ENCODE measurements around the gene BSDC1.

The BSDC1 gene

GRCh38 chr1:32335790-32336590, 58.3 kb downstream of the BSDC1 start, which contains the start of gene MARCKSL1:
Gene MARCKSL1 (minus strand): TSS chr1:32336233. CDS start chr1:32336033, 200 bp downstream.
- ATAC-seq = peak; percentile 55 to 57

- peak; percentile 4 to 5 for ATAC-seq
Observed at GRCh38 chr1:32335535-32335789, 58.8 kb downstream of the BSDC1 start.

DNA sequence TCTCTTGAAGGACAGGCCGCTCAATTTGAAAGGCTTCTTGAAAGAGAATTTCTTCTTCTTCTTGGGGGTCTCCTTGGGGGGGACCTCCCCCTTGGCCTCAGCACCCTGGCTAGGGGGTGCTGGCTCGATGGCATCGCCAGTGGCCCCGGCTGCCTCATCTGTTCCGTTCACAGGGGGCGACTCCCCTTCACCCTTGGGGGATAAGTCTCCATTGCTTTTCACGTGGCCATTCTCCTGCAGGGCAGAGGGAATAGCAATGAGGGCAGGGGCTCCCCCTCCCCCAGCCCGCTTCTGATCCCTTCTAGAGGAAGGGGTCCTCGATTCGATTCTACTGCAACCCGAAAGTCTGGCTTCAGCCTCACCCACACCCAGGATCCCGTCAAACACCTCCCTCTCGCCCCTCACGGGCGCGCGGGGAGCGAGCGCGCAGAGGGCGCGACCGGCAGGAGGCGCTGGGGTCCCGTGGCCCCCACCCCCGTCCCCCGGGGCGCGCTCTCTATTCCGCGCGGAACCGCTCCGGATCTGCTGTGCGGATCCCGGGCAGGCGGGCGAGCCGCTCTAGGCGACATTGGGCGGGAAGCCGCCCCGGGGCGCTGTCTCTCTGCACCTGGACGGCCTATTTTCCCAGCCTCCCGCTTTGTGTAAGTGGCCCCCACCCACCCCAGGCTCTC, 59.2 kb downstream of the BSDC1 start:
- ATAC-seq = peak; percentile 32 to 41

DNA sequence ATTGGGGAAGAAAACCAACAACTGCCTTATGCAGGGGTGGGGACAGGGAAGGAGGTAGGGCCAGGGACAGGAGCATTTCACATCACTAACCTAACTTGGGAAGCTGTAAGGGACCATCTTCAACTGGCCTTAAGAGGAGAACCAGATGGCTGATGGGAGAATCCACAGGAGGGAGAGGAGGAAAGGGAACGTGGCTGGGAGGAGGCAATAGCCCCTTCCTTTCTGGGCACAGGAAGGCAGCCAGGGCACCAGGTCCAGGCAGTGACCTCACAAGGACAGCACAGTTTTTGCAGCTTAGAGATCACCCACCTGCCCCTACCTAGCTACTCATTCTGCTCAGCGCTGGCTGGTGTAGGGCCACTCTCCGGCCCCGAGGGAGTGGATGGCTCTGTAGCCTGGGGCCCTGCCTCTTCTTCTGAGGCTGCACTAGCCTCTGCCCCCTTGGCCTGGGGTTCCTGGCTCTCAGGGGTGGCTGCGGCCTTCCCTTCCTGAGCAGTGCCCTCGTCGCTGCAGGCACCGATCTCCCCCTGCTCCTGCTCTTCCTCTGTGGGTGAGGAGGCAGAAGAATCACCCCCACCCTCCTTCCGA, 59.9 kb downstream of the BSDC1 start:
- ATAC-seq = no peak

DNA sequence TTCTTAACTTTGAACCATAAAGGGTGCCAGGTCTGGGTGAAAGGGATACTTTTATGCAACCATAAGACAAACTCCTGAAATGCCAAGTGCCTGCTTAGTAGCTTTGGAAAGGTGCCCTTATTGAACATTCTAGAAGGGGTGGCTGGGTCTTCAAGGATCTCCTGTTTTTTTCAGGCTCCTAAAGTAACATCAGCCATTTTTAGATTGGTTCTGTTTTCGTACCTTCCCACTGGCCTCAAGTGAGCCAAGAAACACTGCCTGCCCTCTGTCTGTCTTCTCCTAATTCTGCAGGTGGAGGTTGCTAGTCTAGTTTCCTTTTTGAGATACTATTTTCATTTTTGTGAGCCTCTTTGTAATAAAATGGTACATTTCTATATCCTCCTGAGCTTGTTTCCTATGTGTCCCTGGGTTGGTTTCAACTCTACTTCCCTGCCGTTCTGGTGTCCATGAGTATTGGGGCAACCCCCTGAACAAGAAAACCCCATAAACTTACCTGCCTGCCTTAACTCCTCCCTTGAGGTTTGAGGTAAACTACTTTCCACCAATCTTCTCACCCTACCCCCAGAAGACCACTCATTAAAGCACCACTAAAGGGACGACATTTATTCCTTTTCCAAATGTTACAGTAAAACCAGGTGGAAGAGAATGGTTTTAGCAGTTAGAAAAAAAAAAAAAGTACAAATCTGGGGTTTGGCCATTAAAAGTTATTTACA, 60.8 kb downstream of the BSDC1 start:
- no peak for ATAC-seq

DNA sequence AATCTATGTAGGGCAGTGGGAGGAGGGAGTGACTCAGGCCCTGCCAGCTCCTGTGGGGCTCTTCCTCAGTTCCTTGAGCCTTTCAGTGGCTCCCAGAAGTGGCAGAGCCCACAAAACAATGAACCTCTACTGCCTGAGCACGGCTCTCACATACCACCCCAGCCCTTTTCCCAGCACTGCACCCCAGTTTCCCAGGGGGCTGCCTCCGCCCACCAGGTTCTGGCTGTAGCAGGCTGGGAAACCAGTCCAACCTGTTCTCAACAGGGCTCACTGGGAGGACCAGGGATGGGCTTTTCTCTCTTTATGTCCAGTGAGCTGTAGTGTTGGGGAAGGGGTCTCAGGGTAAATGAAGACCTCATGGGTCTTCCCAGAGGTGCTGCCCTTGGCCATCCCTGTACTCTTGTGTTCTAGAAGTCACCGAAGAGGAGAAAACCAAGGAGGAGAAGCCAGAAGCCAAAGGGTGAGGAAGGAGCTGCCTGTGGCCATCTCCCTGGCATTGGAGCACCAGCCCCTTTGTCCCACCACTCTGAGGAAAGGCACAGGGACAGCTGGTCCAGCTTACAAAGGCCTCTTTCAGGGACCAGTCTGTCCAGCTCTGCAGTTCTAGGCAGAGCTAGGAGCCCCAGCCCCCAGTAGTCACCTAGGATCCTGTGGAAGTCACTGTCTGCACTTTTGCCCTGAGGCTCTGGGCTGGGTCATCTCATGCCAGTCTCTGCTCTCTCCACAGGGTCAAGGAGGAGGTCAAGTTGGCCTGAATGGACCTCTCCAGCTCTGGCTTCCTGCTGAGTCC, 61.8 kb downstream of the BSDC1 start:
- no peak for ATAC-seq

GRCh38 chr1:32331549-32331948, 62.7 kb downstream of the BSDC1 start:
- no peak for ATAC-seq

- ATAC-seq = no peak
Observed at GRCh38 chr1:32330558-32331151, 63.6 kb downstream of the BSDC1 start.

DNA sequence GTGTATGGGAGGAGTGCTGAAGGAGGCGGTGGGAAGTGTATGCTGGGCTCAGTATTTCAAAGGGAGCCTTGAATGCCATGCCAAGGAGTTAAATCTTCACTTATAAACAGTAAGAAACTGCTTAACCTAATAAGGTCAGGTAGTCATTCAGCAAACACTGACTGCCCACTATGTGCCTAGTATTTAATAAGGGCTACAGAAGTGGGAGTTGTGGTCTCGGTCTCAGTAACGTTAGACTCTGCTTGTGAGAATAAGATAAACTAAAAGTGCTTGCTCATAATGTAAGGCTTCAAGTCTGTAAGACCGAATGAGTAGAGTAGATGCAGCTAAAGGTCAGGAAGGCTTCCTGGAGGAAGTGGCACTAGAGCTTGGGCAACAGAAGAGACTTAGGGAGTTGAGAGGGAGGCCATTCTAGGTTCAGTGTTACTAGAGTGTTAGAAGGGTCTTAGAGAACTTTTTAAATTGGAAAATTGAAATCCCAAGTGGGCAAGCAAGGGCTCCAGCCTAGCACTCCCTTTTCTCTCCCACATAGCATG, 64.2 kb downstream of the BSDC1 start:
- ATAC-seq = no peak

- ATAC-seq = no peak
Observed at GRCh38 chr1:32327204-32327603, 67.0 kb downstream of the BSDC1 start.

- ATAC-seq = peak; percentile 66 to 74
Observed at GRCh38 chr1:32321712-32322291, 72.4 kb downstream of the BSDC1 start.

DNA sequence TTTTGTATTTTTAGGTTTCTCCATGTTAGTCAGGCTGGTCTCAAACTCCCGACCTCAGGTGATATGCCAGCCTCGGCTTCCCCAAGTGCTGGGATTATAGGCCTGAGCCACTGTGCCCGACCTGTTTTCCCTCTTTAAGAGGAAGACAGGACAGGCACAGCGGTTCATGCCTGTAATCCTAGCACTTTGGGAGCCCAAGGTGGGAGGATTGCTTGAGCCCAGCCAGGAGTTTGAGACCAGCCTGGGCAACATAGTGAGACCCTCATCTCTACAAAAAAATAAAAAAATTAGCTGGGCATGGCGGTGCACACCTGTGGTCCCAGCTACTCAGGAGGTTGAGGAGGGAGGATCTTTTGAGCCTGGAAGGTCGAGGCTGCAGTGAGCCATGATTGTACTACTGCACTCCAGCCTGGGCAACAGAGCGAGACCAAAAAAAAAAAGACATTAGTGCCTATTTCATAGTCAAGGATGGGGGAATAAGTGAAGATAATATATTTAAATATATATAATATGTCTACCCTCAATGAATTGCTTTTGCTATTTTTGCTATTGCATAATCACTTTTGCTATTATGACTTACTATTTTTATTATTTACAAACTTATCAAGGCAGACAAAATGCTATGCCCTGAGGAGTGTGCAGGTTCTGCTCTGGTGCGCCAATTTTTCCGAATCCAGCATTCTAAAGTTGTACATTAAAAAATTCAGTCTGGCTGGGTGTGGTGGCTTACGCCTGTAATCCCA, 75.9 kb downstream of the BSDC1 start:
- no peak for ATAC-seq

- ATAC-seq = no peak
Observed at GRCh38 chr1:32316903-32317277, 77.4 kb downstream of the BSDC1 start.

Measured in activated CD4-positive, CD25-positive, alpha-beta regulatory T cell treated with anti-CD3 and anti-CD28 coated beads, Interleukin-2, amount 50 U/mL, for 24 hours (primary cell).